ENCODE measurements around the gene ATG4A. TPM values are rescaled to one million over a fixed set of nuclear protein-coding genes. Genes with fewer than 3 reads are reported as not detected.

The ATG4A gene
- total RNA-seq, 1 experiment from 2014 or later: 12.5 TPM

GRCh38 chrX:108122748-108123147, 31.2 kb downstream of the ATG4A start:
- peak; percentile 15 for DNase-seq (ENCODE audit: low read depth)

- no peak for DNase-seq (ENCODE audit: low read depth)
Measured at GRCh38 chrX:108123591-108124366, 32.2 kb downstream of the ATG4A start.

- no peak for DNase-seq (ENCODE audit: low read depth)
Measured at GRCh38 chrX:108126661-108127060, 35.1 kb downstream of the ATG4A start.

- no peak for DNase-seq (ENCODE audit: low read depth)
Measured at GRCh38 chrX:108127152-108127551, 35.6 kb downstream of the ATG4A start.

- no peak for DNase-seq (ENCODE audit: low read depth)
Measured at GRCh38 chrX:108130889-108131288, 39.3 kb downstream of the ATG4A start.

GRCh38 chrX:108131471-108131870, 39.9 kb downstream of the ATG4A start:
- DNase-seq (ENCODE audit: low read depth): peak; percentile 5

- DNase-seq (ENCODE audit: low read depth): no peak
Measured at GRCh38 chrX:108132034-108132433, 40.5 kb downstream of the ATG4A start.

GRCh38 chrX:108132876-108133275, 41.3 kb downstream of the ATG4A start:
- no peak for DNase-seq (ENCODE audit: low read depth)

GRCh38 chrX:108134724-108135123, 43.1 kb downstream of the ATG4A start:
- DNase-seq (ENCODE audit: low read depth): no peak

GRCh38 chrX:108138814-108139702, 47.5 kb downstream of the ATG4A start:
- DNase-seq (ENCODE audit: low read depth): no peak

- DNase-seq (ENCODE audit: low read depth): no peak
Measured at GRCh38 chrX:108148524-108148923, 56.9 kb downstream of the ATG4A start.

GRCh38 chrX:108156082-108156481, 64.5 kb downstream of the ATG4A start:
- no peak for DNase-seq (ENCODE audit: low read depth)

GRCh38 chrX:108156934-108157466, 65.4 kb downstream of the ATG4A start:
- no peak for DNase-seq (ENCODE audit: low read depth)

GRCh38 chrX:108157628-108158027, 66.0 kb downstream of the ATG4A start:
- DNase-seq (ENCODE audit: low read depth): no peak

- DNase-seq (ENCODE audit: low read depth): no peak
Measured at GRCh38 chrX:108159028-108159670, 67.6 kb downstream of the ATG4A start.

- DNase-seq (ENCODE audit: low read depth): no peak
Measured at GRCh38 chrX:108160309-108160708, 68.7 kb downstream of the ATG4A start.

GRCh38 chrX:108162265-108162664, 70.7 kb downstream of the ATG4A start:
- no peak for DNase-seq (ENCODE audit: low read depth)

GRCh38 chrX:108163333-108164082, 71.9 kb downstream of the ATG4A start:
- no peak for DNase-seq (ENCODE audit: low read depth)

- DNase-seq (ENCODE audit: low read depth): peak; percentile 56
Measured at GRCh38 chrX:108165383-108166111, 74.0 kb downstream of the ATG4A start.

GRCh38 chrX:108167211-108167872, 75.8 kb downstream of the ATG4A start:
- DNase-seq (ENCODE audit: low read depth): peak; percentile 68

Measured in LHCN-M2 (cell line).